Kidney (tissue), 14 donors: Measurements from ENCODE around the gene TANC1. TPM values are rescaled to one million over a fixed set of nuclear protein-coding genes. Genes with fewer than 3 reads are reported as not detected.

Source experiments
- DNase-seq, 5 donors: peaks; one replicate each; pipeline ENCODE4 v3.0.0-alpha.2; 2013 to 2020
- FAIRE-seq: peaks from 2 replicates; lab custom pipeline; 2012; peaks lifted over from hg19 to GRCh38; lab: Jason Lieb, UNC
- H3K27ac ChIP-seq, 2 donors: one replicate each; pipeline ENCODE4 v1.7.0; 2013; ENCODE audit warnings: low read depth in 2 of 2, low read length in 2 of 2, inconsistent platforms in 1 of 2
- H3K27me3 ChIP-seq: one replicate; pipeline ENCODE4 v1.7.1; 2013; ENCODE audit warnings: low read length, inconsistent platforms; ENCODE audit not compliant: control insufficient read depth, insufficient read depth
- H3K36me3 ChIP-seq, 3 donors: one replicate each; pipeline versions ENCODE4 v1.7.0 to v1.7.1; 2013; ENCODE audit warnings: low read length in 3 of 3, control low read depth in 1 of 3, inconsistent platforms in 1 of 3; ENCODE audit not compliant: insufficient read depth in 3 of 3, control insufficient read depth in 2 of 3
- H3K4me1 ChIP-seq, 3 donors: one replicate each; pipeline versions ENCODE4 v1.7.0 to v1.7.1; 2013; ENCODE audit warnings: low read length in 3 of 3, inconsistent platforms in 1 of 3, low read depth in 1 of 3; ENCODE audit not compliant: control insufficient read depth in 2 of 3, insufficient read depth in 2 of 3
- H3K4me3 ChIP-seq, 3 donors: one replicate each; pipeline versions ENCODE4 v1.7.0 to v1.8.1; 2013; ENCODE audit warnings: low read length in 3 of 3, control low read depth in 1 of 3, inconsistent platforms in 1 of 3
- H3K9ac ChIP-seq, 3 donors: one replicate each; pipeline versions ENCODE4 v1.7.0 to v1.7.1; 2013; ENCODE audit warnings: low read length in 3 of 3, control low read depth in 1 of 3, inconsistent platforms in 1 of 3
- H3K9me3 ChIP-seq, 3 donors: one replicate each; pipeline versions ENCODE4 v1.7.0 to v1.7.1; 2013; ENCODE audit warnings: low read length in 3 of 3, control low read depth in 1 of 3, inconsistent platforms in 1 of 3; ENCODE audit not compliant: control insufficient read depth in 2 of 3, insufficient read depth in 1 of 3
- CTCF ChIP-seq: IDR thresholded peaks from 3 replicates; pipeline ENCODE4 v1.5.1; 2012; ENCODE audit warnings: mild to moderate bottlenecking, moderate library complexity, borderline replicate concordance; ENCODE audit not compliant: insufficient read depth; ENCODE audit errors: extremely low read depth
- intact Hi-C: fragments of 100-400 bp; cut with DNase I; formaldehyde crosslinking; loops from one replicate; pipeline ENCODE4 v1.11.1; 2022
- polyA plus RNA-seq: library from polyadenylated mRNA; stranded (reverse); fragments of 350-450 nt; fragmentation: Illumina TruSeq; extraction: RNeasy Lipid Tissue Mini Kit (QIAGEN cat#74804); gene quantifications from one replicate; pipeline ENCODE4 v1.2.3, GENCODE V29; 2014; ENCODE audit warnings: low read depth, low replicate concordance; ENCODE audit not compliant: insufficient read depth
- total RNA-seq: library from RNA; stranded (reverse); fragmentation: NEBNext Ultra II Directional; extraction: Animal tissue kit (Norgen Biotek cat#: 25700); gene quantifications from one replicate; pipeline ENCODE4 v1.2.1, GENCODE V29; 2021
- donor health status: control.
- donor health status: control.
- donor health status: control.
- donor health status: control.
- donor health status: control.
- donor health status: DM: yes; HTN: yes; CAD: no.
- donor health status: Normal renal cell carcinoma (clear cell type).

The TANC1 gene
- total and polyA plus RNA-seq, 2 donors from 2014 or later: 9.2 to 39.0 TPM

GRCh38 chr2:159175182-159175581 is 206.7 kb downstream of the TANC1 start:
- intact Hi-C loops: no loop called here
- Histone ChIP-seq H3K4me1 (no peaks in the 10 kb centered on the region), H3K9ac (no peak overlapping the region), H3K27me3 (no peaks in the 10 kb centered on the region), H3K4me3 (no peak overlapping the region), H3K9me3 (no peaks in the 10 kb centered on the region), H3K27ac (no peak overlapping the region), H3K36me3 (peaks cover 2 to 20% (median 14%) of the 10 kb centered on the region in 3 donors)
- no peak for FAIRE-seq
- no peak for TF ChIP-seq CTCF
- no peak for DNase-seq

GRCh38 chr2:159175927-159176326 is 207.5 kb downstream of the TANC1 start:
- FAIRE-seq (no peak), DNase-seq (no peak)
- Histone ChIP-seq H3K27me3 (no peaks in the 10 kb centered on the region), H3K27ac (no peak overlapping the region), H3K4me3 (no peak overlapping the region), H3K36me3 (peaks cover 2 to 18% (median 14%) of the 10 kb centered on the region in 3 donors), H3K9me3 (no peaks in the 10 kb centered on the region), H3K4me1 (no peaks in the 10 kb centered on the region), H3K9ac (no peak overlapping the region)
- no peak for TF ChIP-seq CTCF
- intact Hi-C loops: no loop called here

GRCh38 chr2:159176555-159176954 is 208.1 kb downstream of the TANC1 start:
- Histone ChIP-seq H3K27ac (no peak overlapping the region), H3K4me1 (no peaks in the 10 kb centered on the region), H3K9me3 (no peaks in the 10 kb centered on the region), H3K36me3 (peaks cover 2 to 14% (median 14%) of the 10 kb centered on the region in 3 donors), H3K27me3 (no peaks in the 10 kb centered on the region), H3K9ac (no peak overlapping the region), H3K4me3 (no peak overlapping the region)
- no peak for TF ChIP-seq CTCF
- FAIRE-seq: no peak
- intact Hi-C loops: no loop called here
- DNase-seq: peak in 3 of 5 donors; percentile 48 to 77 (median 75)

GRCh38 chr2:159177357-159177756 is 208.9 kb downstream of the TANC1 start:
- no peaks in the 10 kb centered on the region for H3K9me3 ChIP-seq
- FAIRE-seq (no peak), DNase-seq (no peak)
- intact Hi-C loops: no loop called here
- H3K27ac ChIP-seq: no peak overlapping the region
- no peak overlapping the region for H3K9ac ChIP-seq
- no peaks in the 10 kb centered on the region for H3K4me1 ChIP-seq
- no peak overlapping the region for H3K4me3 ChIP-seq
- H3K36me3 ChIP-seq: peaks cover 2 to 14% (median 14%) of the 10 kb centered on the region in 3 donors
- no peaks in the 10 kb centered on the region for H3K27me3 ChIP-seq
- TF ChIP-seq CTCF: no peak
